Measurements from ENCODE around the gene TGFBI. TPM values are rescaled to one million over a fixed set of nuclear protein-coding genes. Genes with fewer than 3 reads are reported as not detected.
A peak's percentile ranks its signal among the peaks of the same experiment; 100 is the strongest.
"Not testable (repeated sequence)": the region's sequence is repeated elsewhere in the genome, so short reads cannot be mapped to it uniquely, and the experiment has no call there.

TGFBI gene
- total RNA-seq, 1 experiment from 2014 or later = 4.8 TPM

DNA sequence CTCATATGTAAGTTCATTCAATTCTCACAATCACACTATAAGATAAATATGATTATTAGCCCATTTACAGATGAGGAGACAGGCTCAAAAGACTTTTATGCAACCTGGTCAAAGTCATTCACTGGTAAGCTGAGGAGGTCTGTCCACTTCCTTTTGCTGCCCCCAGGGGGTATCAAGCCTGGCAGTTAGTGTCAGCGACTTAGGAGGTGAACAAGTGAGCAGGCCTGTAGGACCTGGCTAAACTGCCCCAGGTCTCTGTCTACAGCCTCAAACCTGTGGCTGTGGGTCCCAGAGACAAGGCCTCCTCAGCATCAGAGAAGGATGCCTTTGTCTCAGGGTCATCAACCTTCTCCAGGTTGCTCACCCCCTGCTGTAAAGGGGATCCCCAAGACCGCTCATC, 10.4 kb downstream of the TGFBI start:
- Histone ChIP-seq H3K27ac (no peak overlapping the region), H3K9me3 (replicated peaks) (0 out of 2 replicates have a peak, but pooled peaks cover 3% of the 10 kb centered on the region), H3K4me1 (peaks cover 67% of the 10 kb centered on the region), H3K4me3 (no peak overlapping the region), H3K27me3 (no peaks in the 10 kb centered on the region), H3K36me3 (no peaks in the 10 kb centered on the region)
- DNase-seq = no peak

DNA sequence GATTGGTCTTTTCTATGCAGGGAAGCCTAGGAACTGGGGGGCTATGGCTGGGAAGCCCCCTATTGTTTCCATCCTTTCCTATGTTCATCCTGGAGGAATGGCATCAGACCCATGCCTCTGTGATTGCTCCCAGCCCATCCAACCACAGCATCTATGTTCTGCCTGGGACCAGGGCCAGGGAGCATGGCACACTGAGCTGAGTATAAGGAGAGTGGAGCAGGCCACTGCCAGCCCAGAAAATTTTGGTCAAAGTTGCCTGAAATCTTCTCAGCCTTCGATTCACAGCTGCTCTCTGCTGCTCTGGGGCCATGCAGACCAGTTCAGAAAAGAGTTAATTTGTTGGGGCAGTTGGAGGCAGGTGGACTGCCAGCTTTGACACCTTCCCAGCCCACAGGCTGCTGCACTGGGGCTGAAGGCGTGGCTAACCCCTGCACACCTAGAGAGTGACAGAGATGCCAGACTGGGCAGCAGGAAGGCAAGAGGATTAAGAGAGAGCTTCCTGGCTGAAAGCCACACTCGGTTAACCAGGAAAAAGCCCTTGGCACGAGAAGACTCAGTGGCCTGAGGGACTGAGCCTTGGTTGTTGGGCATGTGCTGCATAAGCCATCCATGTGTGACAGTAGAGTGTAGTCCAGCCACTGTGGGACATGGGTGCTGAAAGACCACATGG, 12.1 kb downstream of the TGFBI start:
- H3K27me3 ChIP-seq = no peaks in the 10 kb centered on the region
- no peaks in the 10 kb centered on the region for H3K36me3 ChIP-seq
- peaks cover 52% of the 10 kb centered on the region for H3K4me1 ChIP-seq
- no peak for DNase-seq
- no peak overlapping the region for H3K4me3 ChIP-seq
- no peak overlapping the region for H3K27ac ChIP-seq
- H3K9me3 ChIP-seq (replicated peaks) = 0 out of 2 replicates have a peak, but pooled peaks cover 3% of the 10 kb centered on the region

DNA sequence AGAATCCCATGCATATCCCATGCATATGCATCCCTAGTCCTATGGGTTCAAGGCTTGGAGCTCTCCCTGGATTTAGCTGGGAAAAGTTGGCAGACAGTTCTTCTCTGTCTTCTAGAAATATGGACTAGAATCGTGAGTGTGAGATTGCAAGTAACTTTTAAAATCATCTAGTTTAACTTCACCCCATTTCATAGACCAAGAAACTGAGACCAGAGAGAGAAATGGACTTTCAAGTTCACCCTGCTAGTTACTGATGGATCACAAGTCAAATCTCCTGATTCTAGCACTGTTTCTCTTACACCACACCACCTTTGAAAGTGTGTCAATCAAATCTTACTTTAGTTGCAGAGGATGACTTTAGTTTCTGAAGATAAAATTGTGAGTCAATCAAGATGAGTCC, 13.4 kb downstream of the TGFBI start:
- Histone ChIP-seq H3K9me3 (replicated peaks) (0 out of 2 replicates have a peak, but pooled peaks cover 3% of the 10 kb centered on the region), H3K27ac (peak overlapping the region; percentile 74), H3K4me1 (peaks cover 39% of the 10 kb centered on the region), H3K27me3 (no peaks in the 10 kb centered on the region), H3K4me3 (no peak overlapping the region), H3K36me3 (no peaks in the 10 kb centered on the region)
- DNase-seq = no peak

DNA sequence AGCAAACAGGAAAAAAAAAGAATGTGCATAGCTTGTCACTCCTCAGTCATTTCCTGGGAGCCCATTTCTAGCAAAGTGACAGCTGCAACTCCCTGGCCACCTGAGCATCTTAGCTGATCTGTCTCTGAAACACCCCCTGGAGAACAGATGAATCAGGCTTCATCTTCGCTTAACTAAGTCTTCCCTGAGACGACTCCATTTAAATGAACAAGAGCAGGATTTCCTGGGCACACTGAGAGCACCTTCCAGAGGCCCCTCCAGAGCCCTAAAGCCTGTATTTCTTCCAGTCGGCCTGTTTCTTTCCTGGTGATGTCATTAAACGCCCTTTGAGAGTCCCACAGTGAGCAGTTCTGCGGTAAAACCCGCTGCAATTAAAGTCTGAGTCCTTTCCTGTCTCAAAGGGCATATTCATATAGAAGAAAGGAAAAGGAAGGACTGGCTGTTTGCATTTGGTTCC, 13.9 kb downstream of the TGFBI start:
- DNase-seq = peak; percentile 73 to 86
- H3K4me3 ChIP-seq = no peak overlapping the region; the same call in 1 of the 2 replicates
- no peaks in the 10 kb centered on the region for H3K36me3 ChIP-seq
- peaks cover 34% of the 10 kb centered on the region for H3K4me1 ChIP-seq
- H3K27me3 ChIP-seq = no peaks in the 10 kb centered on the region
- H3K27ac ChIP-seq = peak overlapping the region; percentile 74
- H3K9me3 ChIP-seq (replicated peaks) = 0 out of 2 replicates have a peak, but pooled peaks cover 3% of the 10 kb centered on the region

DNA sequence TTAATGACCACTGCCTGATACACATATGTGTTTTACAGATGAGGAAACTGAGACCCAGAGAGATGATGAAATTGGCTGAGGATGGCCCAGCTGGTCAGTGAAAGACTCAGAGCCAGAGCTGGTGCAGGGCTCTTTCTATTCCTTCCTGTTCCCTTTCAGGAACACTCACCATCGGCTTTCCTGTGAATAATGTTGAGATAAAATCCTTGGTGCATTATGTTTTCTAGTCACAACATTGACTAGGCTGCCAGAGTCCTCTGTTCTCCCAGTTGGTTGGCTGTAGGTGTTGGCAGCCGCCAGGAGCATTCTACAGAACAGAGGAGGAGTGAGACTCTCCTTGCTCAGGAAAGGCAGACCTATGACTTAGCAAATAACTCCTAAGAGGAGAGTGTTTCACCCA, 14.8 kb downstream of the TGFBI start:
- Histone ChIP-seq H3K9me3 (replicated peaks) (0 out of 2 replicates have a peak, but pooled peaks cover 3% of the 10 kb centered on the region), H3K27me3 (no peaks in the 10 kb centered on the region), H3K36me3 (no peaks in the 10 kb centered on the region), H3K27ac (peak overlapping the region; percentile 74), H3K4me3 (no peak overlapping the region), H3K4me1 (peaks cover 31% of the 10 kb centered on the region)
- DNase-seq = no peak

DNA sequence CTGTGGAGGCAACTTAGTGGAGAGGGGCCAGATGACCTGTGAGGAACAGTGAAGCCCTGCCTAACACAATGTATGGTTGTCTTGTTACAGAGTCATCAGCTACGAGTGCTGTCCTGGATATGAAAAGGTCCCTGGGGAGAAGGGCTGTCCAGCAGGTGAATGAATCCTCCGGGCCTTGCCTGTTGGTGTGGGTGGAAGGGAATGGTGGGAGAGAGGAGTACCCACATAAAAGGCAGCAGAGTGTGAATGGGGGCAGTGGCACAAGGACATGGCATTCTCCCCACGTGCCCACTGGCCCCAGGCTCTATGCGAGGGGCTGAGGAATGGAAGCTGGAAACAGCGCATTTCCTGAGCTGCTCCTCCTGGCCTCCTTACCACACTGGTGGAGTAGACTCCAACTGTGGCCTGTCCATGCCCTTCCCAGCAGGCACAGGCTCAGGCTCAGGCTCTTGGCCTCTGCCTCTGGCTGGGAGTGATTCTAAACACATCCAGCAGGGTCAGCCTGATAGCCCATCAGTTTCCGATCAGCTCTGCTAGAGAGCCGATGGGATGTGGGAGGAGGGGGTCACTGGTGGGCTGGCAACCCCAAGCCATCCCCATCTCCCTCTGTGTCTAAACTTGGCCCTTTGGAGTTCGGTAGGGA, 15.3 kb downstream of the TGFBI start:
- Histone ChIP-seq H3K27ac (peak overlapping the region; percentile 74), H3K9me3 (replicated peaks) (no peaks in the 10 kb centered on the region), H3K4me3 (no peak overlapping the region), H3K4me1 (peaks cover 31% of the 10 kb centered on the region), H3K36me3 (no peaks in the 10 kb centered on the region), H3K27me3 (no peaks in the 10 kb centered on the region)
- no peak for DNase-seq

DNA sequence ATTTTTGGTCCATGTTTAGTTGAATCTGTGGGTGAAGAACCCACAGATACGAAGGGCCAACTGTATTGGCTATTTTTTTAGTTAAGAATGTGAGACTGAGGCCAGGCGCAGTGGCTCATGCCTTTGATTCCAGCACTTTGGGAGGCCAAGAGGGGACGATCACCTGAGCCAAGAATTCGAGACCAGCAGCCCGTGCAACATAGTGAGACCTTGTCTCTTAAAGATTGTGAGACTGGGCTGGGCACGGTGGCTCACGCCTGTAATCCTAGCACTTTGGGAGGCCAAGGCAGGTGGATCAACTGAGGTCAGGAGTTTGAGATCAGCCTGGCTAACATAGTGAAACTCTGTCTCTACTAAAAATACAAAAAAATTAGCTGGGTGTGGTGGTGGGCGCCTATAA, 16.2 kb downstream of the TGFBI start:
- not testable (repeated sequence) for H3K27ac ChIP-seq; DNase-seq; H3K4me3 ChIP-seq; H3K27me3 ChIP-seq; H3K36me3 ChIP-seq; H3K9me3 ChIP-seq (replicated peaks)
- peaks cover 31% of the 10 kb centered on the region for H3K4me1 ChIP-seq

DNA sequence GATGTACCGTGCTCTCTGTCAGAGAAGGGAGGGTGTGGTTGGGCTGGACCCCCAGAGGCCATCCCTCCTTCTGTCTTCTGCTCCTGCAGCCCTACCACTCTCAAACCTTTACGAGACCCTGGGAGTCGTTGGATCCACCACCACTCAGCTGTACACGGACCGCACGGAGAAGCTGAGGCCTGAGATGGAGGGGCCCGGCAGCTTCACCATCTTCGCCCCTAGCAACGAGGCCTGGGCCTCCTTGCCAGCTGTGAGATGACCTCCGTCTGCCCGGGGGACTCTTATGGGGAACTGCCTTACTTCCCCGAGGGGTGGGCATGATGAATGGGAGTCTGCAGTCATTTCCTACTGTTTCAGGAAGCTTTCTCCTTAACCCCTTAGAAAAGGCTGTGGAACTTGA, 17.5 kb downstream of the TGFBI start:
- Histone ChIP-seq H3K4me3 (no peak overlapping the region), H3K36me3 (no peaks in the 10 kb centered on the region), H3K9me3 (replicated peaks) (no peaks in the 10 kb centered on the region), H3K27me3 (no peaks in the 10 kb centered on the region), H3K27ac (no peak overlapping the region), H3K4me1 (peaks cover 26% of the 10 kb centered on the region)
- DNase-seq = no peak

DNA sequence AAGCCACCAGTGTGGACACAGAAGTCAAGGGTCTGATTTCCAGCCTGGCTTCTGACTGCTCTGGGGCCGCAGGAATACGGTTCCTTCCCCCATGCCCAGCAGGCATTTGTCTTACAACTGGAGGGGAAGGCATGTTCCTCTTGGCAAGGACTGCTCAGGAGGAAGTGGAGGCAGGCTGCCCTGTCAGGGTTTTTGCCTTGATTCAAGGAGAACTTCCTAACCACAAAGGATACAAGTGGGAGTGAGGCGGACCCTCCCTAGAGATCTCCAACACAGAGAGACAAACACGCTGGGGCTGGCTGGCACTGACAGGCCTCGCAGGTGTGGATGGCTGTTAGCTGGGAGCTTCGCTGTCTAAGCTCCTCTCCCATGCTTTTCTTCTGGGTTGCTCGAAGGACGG, 19.1 kb downstream of the TGFBI start:
- DNase-seq = no peak
- Histone ChIP-seq H3K4me3 (no peak overlapping the region), H3K36me3 (no peaks in the 10 kb centered on the region), H3K27ac (no peak overlapping the region), H3K4me1 (peaks cover 11% of the 10 kb centered on the region), H3K27me3 (no peaks in the 10 kb centered on the region), H3K9me3 (replicated peaks) (no peaks in the 10 kb centered on the region)

DNA sequence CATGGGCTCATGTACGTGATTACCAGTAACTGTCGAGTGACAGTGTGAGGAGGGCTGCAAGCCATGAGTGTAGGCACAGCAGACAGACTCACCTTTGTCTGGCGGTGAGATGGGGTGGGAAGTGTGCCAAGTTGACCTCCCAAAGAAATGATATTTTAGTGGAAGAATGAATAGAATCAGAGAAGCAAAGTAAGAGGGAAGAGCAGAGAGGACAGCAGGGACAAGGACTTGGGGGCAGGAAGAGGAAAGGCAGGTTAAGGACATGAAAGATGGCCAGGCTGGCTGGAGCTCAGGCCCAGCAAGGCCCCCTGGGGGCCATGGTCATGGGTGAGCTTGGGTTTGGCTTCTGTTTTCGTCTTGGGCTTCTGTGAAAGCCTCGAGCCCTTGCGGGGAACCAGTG, 20.2 kb downstream of the TGFBI start:
- Histone ChIP-seq H3K9me3 (replicated peaks) (no peaks in the 10 kb centered on the region), H3K4me3 (no peak overlapping the region), H3K36me3 (no peaks in the 10 kb centered on the region), H3K27me3 (no peaks in the 10 kb centered on the region), H3K4me1 (peaks cover 11% of the 10 kb centered on the region), H3K27ac (no peak overlapping the region)
- DNase-seq = no peak

DNA sequence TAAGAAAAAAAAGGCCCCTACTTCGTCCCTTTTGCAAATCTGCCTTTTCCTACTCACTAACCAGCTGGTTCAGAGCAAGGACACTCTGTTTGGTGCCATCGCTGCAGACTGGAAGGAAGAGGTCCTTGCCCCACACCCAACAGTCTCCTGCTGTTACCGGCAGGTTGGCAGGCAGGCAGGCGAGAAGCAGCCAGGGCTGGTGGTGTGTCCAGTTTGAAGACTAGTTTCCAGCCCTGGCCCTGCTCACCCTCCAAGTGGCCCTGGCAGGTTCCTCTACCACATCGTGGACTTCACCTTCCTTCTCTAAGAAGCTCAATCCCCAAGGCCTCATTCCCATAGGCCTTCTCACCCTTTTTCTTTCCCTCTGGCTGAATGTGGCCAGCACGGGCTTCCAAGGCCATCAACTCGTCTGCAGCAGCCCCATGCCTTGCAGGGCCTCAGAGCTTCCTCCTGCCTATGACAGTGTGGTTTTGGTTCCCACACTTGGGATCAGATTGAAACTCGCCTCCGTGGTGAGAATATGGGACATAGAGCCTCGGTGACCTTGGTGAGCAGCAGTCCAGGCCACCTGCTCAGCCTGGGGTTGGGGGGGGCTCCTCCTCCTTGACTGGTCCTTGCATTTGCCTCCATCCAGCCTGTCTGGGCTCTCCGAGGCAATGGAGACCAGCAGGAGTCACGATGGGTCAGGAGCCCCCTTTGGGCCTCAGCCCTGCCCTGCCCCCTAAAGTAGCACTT, 22.9 kb downstream of the TGFBI start:
- H3K27ac ChIP-seq = no peak overlapping the region
- H3K36me3 ChIP-seq = no peaks in the 10 kb centered on the region
- peaks cover 35% of the 10 kb centered on the region for H3K4me1 ChIP-seq
- no peaks in the 10 kb centered on the region for H3K27me3 ChIP-seq
- no peak overlapping the region for H3K4me3 ChIP-seq
- no peaks in the 10 kb centered on the region for H3K9me3 ChIP-seq (replicated peaks)
- DNase-seq = no peak

DNA sequence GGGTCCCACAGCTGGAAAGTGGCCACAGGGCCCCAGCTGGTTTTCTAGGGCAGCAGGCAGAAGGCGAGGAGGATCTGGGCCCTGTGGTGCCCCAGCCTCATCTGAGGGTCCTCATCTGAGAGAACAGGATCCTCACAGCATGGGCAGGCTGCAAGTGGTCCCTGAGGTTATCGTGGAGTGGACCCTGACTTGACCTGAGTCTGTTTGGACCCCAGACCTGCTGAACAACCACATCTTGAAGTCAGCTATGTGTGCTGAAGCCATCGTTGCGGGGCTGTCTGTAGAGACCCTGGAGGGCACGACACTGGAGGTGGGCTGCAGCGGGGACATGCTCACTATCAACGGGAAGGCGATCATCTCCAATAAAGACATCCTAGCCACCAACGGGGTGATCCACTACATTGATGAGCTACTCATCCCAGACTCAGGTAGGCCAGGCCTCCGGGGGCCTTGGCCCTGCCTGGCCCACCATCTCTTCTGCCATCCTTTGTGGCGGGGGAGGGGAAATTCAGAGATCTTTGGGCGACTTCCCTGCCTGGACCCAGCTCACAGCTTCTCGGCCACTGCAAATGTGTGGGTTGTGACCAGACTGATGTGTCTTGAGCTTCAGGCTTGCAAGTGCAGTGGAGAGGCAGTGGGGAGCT, 24.0 kb downstream of the TGFBI start:
- H3K4me1 ChIP-seq = peaks cover 45% of the 10 kb centered on the region
- H3K4me3 ChIP-seq = no peak overlapping the region
- H3K27ac ChIP-seq = peak overlapping the region; percentile 55
- no peaks in the 10 kb centered on the region for H3K27me3 ChIP-seq
- DNase-seq = no peak
- H3K36me3 ChIP-seq = no peaks in the 10 kb centered on the region
- H3K9me3 ChIP-seq (replicated peaks) = no peaks in the 10 kb centered on the region

DNA sequence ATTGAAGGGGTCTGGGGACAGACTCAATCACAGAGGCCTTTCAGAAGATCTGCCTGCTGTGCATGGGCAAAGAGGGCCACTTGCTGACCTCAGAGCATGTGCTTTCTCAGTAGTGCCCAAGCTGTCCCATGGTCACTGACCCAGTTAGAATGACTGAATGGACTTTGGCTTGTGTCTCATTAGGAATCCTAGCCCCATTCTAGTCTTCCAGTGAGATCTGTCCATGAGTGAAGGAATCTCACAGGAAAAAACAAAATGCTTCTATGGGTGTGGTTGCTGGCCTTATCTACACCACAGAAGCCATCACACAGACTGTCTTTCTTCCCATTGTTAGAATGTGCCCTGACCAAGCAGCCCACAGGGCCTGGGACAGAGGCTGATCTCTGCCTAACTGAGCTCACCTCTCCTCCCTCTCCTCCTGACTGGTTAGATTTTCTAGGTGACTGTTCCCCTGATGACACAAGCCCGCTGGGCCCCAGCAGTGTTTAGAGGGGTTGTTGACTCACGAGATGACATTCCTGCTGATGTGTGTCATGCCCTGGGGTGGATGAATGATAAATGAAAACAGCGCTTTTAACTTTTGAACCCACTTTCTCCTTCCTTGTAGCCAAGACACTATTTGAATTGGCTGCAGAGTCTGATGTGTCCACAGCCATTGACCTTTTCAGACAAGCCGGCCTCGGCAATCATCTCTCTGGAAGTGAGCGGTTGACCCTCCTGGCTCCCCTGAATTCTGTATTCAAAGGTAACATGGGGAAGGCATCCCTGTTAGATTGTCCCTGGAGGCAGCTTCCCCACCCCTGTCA, 24.8 kb downstream of the TGFBI start:
- peaks cover 47% of the 10 kb centered on the region for H3K4me1 ChIP-seq
- H3K4me3 ChIP-seq = no peak overlapping the region
- DNase-seq = peak; percentile 53 to 64
- peak overlapping the region; percentile 55 for H3K27ac ChIP-seq
- H3K9me3 ChIP-seq (replicated peaks) = no peaks in the 10 kb centered on the region
- no peaks in the 10 kb centered on the region for H3K36me3 ChIP-seq
- no peaks in the 10 kb centered on the region for H3K27me3 ChIP-seq

Measured in SJCRH30 (cell line).